IMR-90 (cell line): ENCODE data around the gene PHOX2A. TPM values are rescaled to one million over a fixed set of nuclear protein-coding genes. Genes with fewer than 3 reads are reported as not detected.

Experiments used
- ATAC-seq: fragments of 200-7000 bp; cut with Tn5 transposase; 2 replicates; pipeline ENCODE4 v1.9.1; 2020; ENCODE audit warnings: low read depth, mild to moderate bottlenecking, moderate library complexity
- BruUV-seq: library from RNA; stranded (reverse); fragments of 400-500 nt; replicated peaks from 2 replicates; lab custom pipeline; 2021; lab: Mats Ljungman, UMichigan
- CTCF ChIA-PET: fragments of 300-600 bp; formaldehyde crosslinking; extraction: SDS; loops from one replicate; lab custom pipeline; 2021; ENCODE audit warnings: antibody characterized with exemption; lab: Yijun Ruan, JAX
- POLR2A ChIA-PET: fragments of 300-600 bp; sonication (Branson Sonifier 250); formaldehyde crosslinking; loops from one replicate; lab custom pipeline; 2022; ENCODE audit warnings: antibody characterized with exemption; ENCODE audit not compliant: unreplicated experiment; lab: Charles Lee
- DNase-seq: peaks from one replicate; pipeline ENCODE4 v3.0.0; 2013
- H2AFZ ChIP-seq: replicated peaks from 2 replicates; pipeline ENCODE3; 2013; ENCODE audit warnings: low read length, mild to moderate bottlenecking; ENCODE audit not compliant: poor library complexity
- H2AK5ac ChIP-seq: 2 replicates; pipeline ENCODE4 v1.6.1; 2013; ENCODE audit warnings: low read depth, low read length, inconsistent platforms
- H2AK9ac ChIP-seq: replicated peaks from 2 replicates; pipeline ENCODE3; 2013; ENCODE audit warnings: mild to moderate bottlenecking, low read depth, low read length, moderate library complexity; ENCODE audit not compliant: poor library complexity
- H2BK120ac ChIP-seq: 2 replicates; pipeline ENCODE4 v1.6.1; 2013; ENCODE audit warnings: low read depth, low read length, inconsistent platforms
- H2BK15ac ChIP-seq: 3 replicates; pipeline ENCODE4 v1.6.1; 2013; ENCODE audit warnings: low read depth, low read length, inconsistent platforms
- H2BK20ac ChIP-seq: 2 replicates; pipeline ENCODE4 v1.6.1; 2013; ENCODE audit warnings: low read depth, mild to moderate bottlenecking, inconsistent platforms, low read length, moderate library complexity
- H2BK5ac ChIP-seq: 2 replicates; pipeline ENCODE4 v1.6.1; 2013; ENCODE audit warnings: mild to moderate bottlenecking, low read depth, low read length, inconsistent platforms; ENCODE audit not compliant: poor library complexity, severe bottlenecking
- H3K14ac ChIP-seq: replicated peaks from 2 replicates; pipeline ENCODE4 v1.6.1; 2013; ENCODE audit warnings: low read depth, low read length, inconsistent platforms
- H3K18ac ChIP-seq: 2 replicates; pipeline ENCODE4 v1.6.1; 2013; ENCODE audit warnings: low read depth, low read length, control low read depth
- H3K23ac ChIP-seq: 2 replicates; pipeline ENCODE4 v1.6.1; 2013; ENCODE audit warnings: low read depth, low read length, inconsistent platforms
- H3K27ac ChIP-seq: 2 replicates; pipeline ENCODE4 v1.5.1; 2013; ENCODE audit warnings: mild to moderate bottlenecking, control low read depth, low read length; ENCODE audit not compliant: insufficient read depth
- H3K27me3 ChIP-seq: 2 replicates; pipeline ENCODE4 v1.6.1; 2013; ENCODE audit warnings: low read length; ENCODE audit not compliant: control insufficient read depth, insufficient read depth
- H3K36me3 ChIP-seq: 2 replicates; pipeline ENCODE4 v1.6.1; 2013; ENCODE audit warnings: low read length, mixed read lengths; ENCODE audit not compliant: control insufficient read depth, insufficient read depth
- H3K4ac ChIP-seq: 2 replicates; pipeline ENCODE4 v1.6.1; 2013; ENCODE audit warnings: low read depth, low read length, inconsistent platforms
- H3K4me1 ChIP-seq: 2 replicates; pipeline ENCODE4 v1.6.1; 2013; ENCODE audit warnings: low read length, mixed read lengths; ENCODE audit not compliant: control insufficient read depth, insufficient read depth
- H3K4me2 ChIP-seq: 2 replicates; pipeline ENCODE4 v1.6.1; 2013; ENCODE audit warnings: low read depth, mild to moderate bottlenecking, control low read depth, low read length, moderate library complexity
- H3K4me3 ChIP-seq: 2 replicates; pipeline ENCODE4 v1.5.1; 2013; ENCODE audit warnings: low read depth, mild to moderate bottlenecking, control low read depth, low read length, moderate library complexity; ENCODE audit not compliant: insufficient read depth
- H3K56ac ChIP-seq: 2 replicates; pipeline ENCODE4 v1.6.1; 2013; ENCODE audit warnings: low read length, inconsistent platforms; ENCODE audit not compliant: insufficient read depth; ENCODE audit errors: extremely low read depth
- H3K79me1 ChIP-seq, 2 experiments: 2 replicates each; pipeline ENCODE4 v1.6.1; 2013; ENCODE audit warnings: low read length in 2 of 2, inconsistent platforms in 1 of 2, low read depth in 1 of 2
- H3K9ac ChIP-seq: 2 replicates; pipeline ENCODE4 v1.6.1; 2013; ENCODE audit warnings: low read depth, low read length, control low read depth
- H3K9me1 ChIP-seq: 2 replicates; pipeline ENCODE4 v1.6.1; 2013; ENCODE audit warnings: low read length, inconsistent platforms; ENCODE audit not compliant: insufficient read depth
- H3K9me3 ChIP-seq: 2 replicates; pipeline ENCODE4 v1.6.1; 2013; ENCODE audit warnings: low read length; ENCODE audit not compliant: control insufficient read depth, insufficient read depth
- H4K20me1 ChIP-seq: 2 replicates; pipeline ENCODE4 v1.6.1; 2013; ENCODE audit warnings: low read length, inconsistent platforms; ENCODE audit not compliant: insufficient read depth
- H4K5ac ChIP-seq: 2 replicates; pipeline ENCODE4 v1.6.1; 2013; ENCODE audit warnings: mild to moderate bottlenecking, low read depth, low read length, control low read depth
- H4K8ac ChIP-seq, 2 experiments: 2 replicates each; pipeline ENCODE4 v1.6.1; 2013; ENCODE audit warnings: low read depth in 2 of 2, low read length in 2 of 2, control low read depth in 1 of 2, inconsistent platforms in 1 of 2
- H4K91ac ChIP-seq: 2 replicates; pipeline ENCODE4 v1.6.1; 2013; ENCODE audit warnings: low read depth, low read length, inconsistent platforms; ENCODE audit not compliant: insufficient read depth
- BHLHE40 ChIP-seq: fragments of 150-350 bp; IDR thresholded peaks from 2 replicates; pipeline ENCODE4 v1.6.1; 2016; ENCODE audit warnings: mild to moderate bottlenecking, low read depth, low read length
- CEBPB ChIP-seq: IDR thresholded peaks from 2 replicates; pipeline ENCODE4 v1.6.1; 2012; ENCODE audit warnings: low read depth, low read length, improper control_type of control experiment
- CHD1 ChIP-seq: IDR thresholded peaks from 2 replicates; pipeline ENCODE4 v1.6.1; 2012; ENCODE audit warnings: low read depth, low read length, improper control_type of control experiment
- FOS ChIP-seq: fragments of 150-350 bp; IDR thresholded peaks from 2 replicates; pipeline ENCODE4 v1.6.1; 2016; ENCODE audit warnings: low read depth, low read length
- MAFK ChIP-seq: IDR thresholded peaks from 2 replicates; pipeline ENCODE4 v1.6.1; 2012; ENCODE audit warnings: low read depth, low read length, improper control_type of control experiment
- MAZ ChIP-seq: IDR thresholded peaks from 2 replicates; pipeline ENCODE4 v1.6.1; 2012; ENCODE audit warnings: low read depth, mild to moderate bottlenecking, low read length, improper control_type of control experiment, moderate library complexity, borderline replicate concordance
- MXI1 ChIP-seq: IDR thresholded peaks from 2 replicates; pipeline ENCODE4 v1.6.1; 2012; ENCODE audit warnings: low read depth, mild to moderate bottlenecking, low read length, moderate library complexity, borderline replicate concordance
- NFE2L2 ChIP-seq: fragments of 150-350 bp; IDR thresholded peaks from 2 replicates; pipeline ENCODE4 v1.6.1; 2016; ENCODE audit warnings: low read depth, mild to moderate bottlenecking, low read length
- POLR2A ChIP-seq: IDR thresholded peaks from 2 replicates; pipeline ENCODE4 v1.6.1; 2012; ENCODE audit warnings: mild to moderate bottlenecking, low read depth, low read length
- RAD21 ChIP-seq: IDR thresholded peaks from 2 replicates; pipeline ENCODE4 v1.6.1; 2012; ENCODE audit warnings: low read length, improper control_type of control experiment
- RCOR1 ChIP-seq: IDR thresholded peaks from 2 replicates; pipeline ENCODE4 v1.6.1; 2012; ENCODE audit warnings: mild to moderate bottlenecking, low read length, improper control_type of control experiment; ENCODE audit not compliant: insufficient replicate concordance
- RFX5 ChIP-seq: IDR thresholded peaks from 2 replicates; pipeline ENCODE4 v1.8.0; 2012; ENCODE audit warnings: low read depth, mild to moderate bottlenecking, low read length, moderate library complexity
- SMC3 ChIP-seq: fragments of 150-350 bp; IDR thresholded peaks from 2 replicates; pipeline ENCODE4 v1.6.1; 2016; ENCODE audit warnings: low read depth, mild to moderate bottlenecking, antibody characterized with exemption, low read length, moderate library complexity
- WGBS, 2 experiments: methylation state at CpG; one replicate each; pipeline versions ENCODE4 v1.1.5 to v1.1.7; 2013; ENCODE audit warnings: missing lambda C conversion rate in 2 of 2; ENCODE audit not compliant: insufficient read length in 1 of 2; ENCODE audit errors: extremely low coverage in 2 of 2; 5-methylcytosine and 5-hydroxymethylcytosine counted together
- dilution Hi-C: fragments of 300-500 bp; cut with HindIII; formaldehyde crosslinking; loops from one replicate; pipeline ENCODE4 v1.14.3; 2018; ENCODE audit warnings: low sequenced_read_pairs; ENCODE audit not compliant: unreplicated experiment
- in situ Hi-C: fragments of 300-500 bp; cut with MboI; formaldehyde crosslinking; loops from 3 replicates; pipeline ENCODE4 v1.14.3; 2019; ENCODE audit warnings: low sequenced_read_pairs, inconsistent platforms, mixed read lengths
- intact Hi-C: fragments of 100-400 bp; cut with micrococcal nuclease; formaldehyde crosslinking; loops from 2 replicates; pipeline ENCODE4 v1.10.0; 2022
- polyA plus RNA-seq, 3 experiments: library from polyadenylated mRNA; depleted of rRNA; stranded (reverse); fragments of >200 nt; gene quantifications; 2 replicates each; pipeline ENCODE4 v1.2.3, GENCODE V29; 2012; ENCODE audit warnings: low replicate concordance in 1 of 3
- total RNA-seq: library from RNA; depleted of rRNA; stranded (reverse); fragments of >200 nt; gene quantifications from 2 replicates; pipeline ENCODE4 v1.2.3, GENCODE V29; 2012
- TF ChIP-seq, protein P1 (sequence below): fragments of 150-350 bp; IDR thresholded peaks from 2 replicates; pipeline ENCODE4 v1.6.1; 2017; ENCODE audit warnings: mild to moderate bottlenecking, antibody characterized with exemption, low read length, low read depth
- TF ChIP-seq, protein P2 (sequence below): fragments of 150-350 bp; IDR thresholded peaks from 2 replicates; pipeline ENCODE4 v1.6.1; 2016; ENCODE audit warnings: low read depth, mild to moderate bottlenecking, low read length, moderate library complexity, borderline replicate concordance
- TF ChIP-seq, protein P3 (sequence below): conservative IDR thresholded peaks from 2 replicates; pipeline ENCODE4 v1.5.1; 2012; ENCODE audit warnings: mild to moderate bottlenecking, low read depth, low read length, improper control_type of control experiment

The PHOX2A gene
- total and polyA plus RNA-seq, 2 of the 4 experiments (the other 2 are of a cell fraction), result not detected

DNA sequence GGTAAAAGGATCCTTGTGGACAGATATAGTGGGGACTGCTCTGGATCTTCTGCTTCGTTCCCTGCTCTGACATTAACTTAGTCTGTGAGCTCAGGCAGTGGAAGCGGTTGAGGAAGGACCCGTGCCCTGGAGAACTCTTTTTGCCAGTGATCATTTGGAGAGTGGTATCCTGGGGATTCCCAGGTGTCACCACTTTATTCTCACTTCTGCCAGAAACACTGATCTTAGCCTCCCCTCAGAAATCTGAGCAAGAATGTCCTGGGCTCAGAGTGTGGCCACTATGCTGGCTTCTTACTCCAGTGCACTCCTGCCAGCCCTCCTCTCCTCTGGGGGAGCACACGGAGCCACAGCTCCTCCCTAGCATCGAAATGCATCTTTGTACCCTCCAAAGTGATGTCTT is 7.6 kb upstream of the PHOX2A start:
- ATAC-seq (no peak), DNase-seq (no peak)
- Histone ChIP-seq H3K56ac (no peak overlapping the region), H3K9me1 (no peaks in the 10 kb centered on the region), H2AK9ac (no peak overlapping the region), H3K9ac (no peak overlapping the region), H3K4me1 (no peaks in the 10 kb centered on the region), H3K27me3 (peaks cover 82% of the 10 kb centered on the region), H3K23ac (no peak overlapping the region), H2BK15ac (no peak overlapping the region), H2BK20ac (no peak overlapping the region), H3K36me3 (no peaks in the 10 kb centered on the region), H3K18ac (no peak overlapping the region), H3K27ac (no peak overlapping the region), H4K20me1 (0 out of 2 replicates have a peak, but pooled peaks cover 2% of the 10 kb centered on the region), H2BK120ac (no peak overlapping the region), H3K79me1 (no peaks in the 10 kb centered on the region), H2AFZ (no peak overlapping the region), H3K9me3 (no peaks in the 10 kb centered on the region), H4K91ac (no peak overlapping the region), H3K4ac (no peak overlapping the region), H2AK5ac (no peak overlapping the region), H4K8ac (no peak overlapping the region), H2BK5ac (no peak overlapping the region), H3K14ac (no peak overlapping the region), H4K5ac (no peak overlapping the region), H3K4me2 (no peak overlapping the region), H3K4me3 (no peak overlapping the region)
- no CpG with 5 or more reads among the region's 5 CpGs for WGBS, 2 experiments
- CTCF ChIA-PET, result no interaction called here
- dilution Hi-C loops (no loop called here), in situ Hi-C loops (no loop called here), intact Hi-C loops (no loop called here)
- POLR2A ChIA-PET, result interaction anchor here (0.6 kb wide), 1 partner anchor 197 kb away, joined by 8 read pairs; no protein-coding TSS in a partner anchor
- BruUV-seq, result no TSS peak
- no peak for TF ChIP-seq MAZ
- no peak for TF ChIP-seq RAD21
- TF ChIP-seq RFX5, result no peak
- TF ChIP-seq POLR2A, result no peak
- TF ChIP-seq FOS, result no peak
- TF ChIP-seq CHD1, result no peak
- TF ChIP-seq, protein P1, sequence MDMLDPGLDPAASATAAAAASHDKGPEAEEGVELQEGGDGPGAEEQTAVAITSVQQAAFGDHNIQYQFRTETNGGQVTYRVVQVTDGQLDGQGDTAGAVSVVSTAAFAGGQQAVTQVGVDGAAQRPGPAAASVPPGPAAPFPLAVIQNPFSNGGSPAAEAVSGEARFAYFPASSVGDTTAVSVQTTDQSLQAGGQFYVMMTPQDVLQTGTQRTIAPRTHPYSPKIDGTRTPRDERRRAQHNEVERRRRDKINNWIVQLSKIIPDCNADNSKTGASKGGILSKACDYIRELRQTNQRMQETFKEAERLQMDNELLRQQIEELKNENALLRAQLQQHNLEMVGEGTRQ, result no peak
- TF ChIP-seq, protein P2, sequence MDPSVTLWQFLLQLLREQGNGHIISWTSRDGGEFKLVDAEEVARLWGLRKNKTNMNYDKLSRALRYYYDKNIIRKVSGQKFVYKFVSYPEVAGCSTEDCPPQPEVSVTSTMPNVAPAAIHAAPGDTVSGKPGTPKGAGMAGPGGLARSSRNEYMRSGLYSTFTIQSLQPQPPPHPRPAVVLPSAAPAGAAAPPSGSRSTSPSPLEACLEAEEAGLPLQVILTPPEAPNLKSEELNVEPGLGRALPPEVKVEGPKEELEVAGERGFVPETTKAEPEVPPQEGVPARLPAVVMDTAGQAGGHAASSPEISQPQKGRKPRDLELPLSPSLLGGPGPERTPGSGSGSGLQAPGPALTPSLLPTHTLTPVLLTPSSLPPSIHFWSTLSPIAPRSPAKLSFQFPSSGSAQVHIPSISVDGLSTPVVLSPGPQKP, result no peak
- TF ChIP-seq NFE2L2, result no peak
- no peak for TF ChIP-seq SMC3
- TF ChIP-seq BHLHE40, result no peak
- no peak for TF ChIP-seq MAFK
- no peak for TF ChIP-seq MXI1
- TF ChIP-seq, protein P3, sequence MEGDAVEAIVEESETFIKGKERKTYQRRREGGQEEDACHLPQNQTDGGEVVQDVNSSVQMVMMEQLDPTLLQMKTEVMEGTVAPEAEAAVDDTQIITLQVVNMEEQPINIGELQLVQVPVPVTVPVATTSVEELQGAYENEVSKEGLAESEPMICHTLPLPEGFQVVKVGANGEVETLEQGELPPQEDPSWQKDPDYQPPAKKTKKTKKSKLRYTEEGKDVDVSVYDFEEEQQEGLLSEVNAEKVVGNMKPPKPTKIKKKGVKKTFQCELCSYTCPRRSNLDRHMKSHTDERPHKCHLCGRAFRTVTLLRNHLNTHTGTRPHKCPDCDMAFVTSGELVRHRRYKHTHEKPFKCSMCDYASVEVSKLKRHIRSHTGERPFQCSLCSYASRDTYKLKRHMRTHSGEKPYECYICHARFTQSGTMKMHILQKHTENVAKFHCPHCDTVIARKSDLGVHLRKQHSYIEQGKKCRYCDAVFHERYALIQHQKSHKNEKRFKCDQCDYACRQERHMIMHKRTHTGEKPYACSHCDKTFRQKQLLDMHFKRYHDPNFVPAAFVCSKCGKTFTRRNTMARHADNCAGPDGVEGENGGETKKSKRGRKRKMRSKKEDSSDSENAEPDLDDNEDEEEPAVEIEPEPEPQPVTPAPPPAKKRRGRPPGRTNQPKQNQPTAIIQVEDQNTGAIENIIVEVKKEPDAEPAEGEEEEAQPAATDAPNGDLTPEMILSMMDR, result no peak
- TF ChIP-seq RCOR1, result no peak
- no peak for TF ChIP-seq CEBPB
